Body of pancreas (tissue), 4 donors: ENCODE data around the gene MYH7B. TPM values are rescaled to one million over a fixed set of nuclear protein-coding genes. Genes with fewer than 3 reads are reported as not detected.

ENCODE experiments used
- ATAC-seq: fragments of 150-250 bp; one replicate; pipeline ENCODE4 v1.9.1; 2016
- DNase-seq, 4 donors: peaks; one replicate each; pipeline ENCODE4 v3.0.0-alpha.2; 2019
- H3K27ac ChIP-seq, 4 donors: fragments of 200-600 bp; sonication (generic); 1 replicate in 3 of 4; 2 replicates in 1 of 4; pipeline versions ENCODE4 v1.5.1 to v1.6.1; 2016 to 2019; ENCODE audit warnings: mild to moderate bottlenecking in 1 of 4, mixed read lengths in 1 of 4, moderate library complexity in 1 of 4
- H3K27me3 ChIP-seq, 2 donors: fragments of 200-600 bp; sonication (generic); one replicate each; pipeline ENCODE4 v1.6.0; 2016; ENCODE audit warnings: mild to moderate bottlenecking in 1 of 2
- H3K36me3 ChIP-seq, 2 donors: fragments of 200-600 bp; sonication (generic); replicated peaks in 1 of 2; 2 replicates each; pipeline ENCODE4 v1.5.1; 2016; ENCODE audit warnings: low read depth in 2 of 2; ENCODE audit not compliant: insufficient read depth in 1 of 2
- H3K4me1 ChIP-seq: fragments of 200-600 bp; sonication (generic); one replicate; pipeline ENCODE4 v1.6.0; 2016
- H3K4me3 ChIP-seq, 2 donors: fragments of 200-600 bp; sonication (generic); 1 replicate in 1 of 2; 2 replicates in 1 of 2; pipeline ENCODE4 v1.5.1; 2016 to 2019
- H3K9me3 ChIP-seq, 3 donors: fragments of 200-600 bp; sonication (generic); 1 replicate in 2 of 3; 2 replicates in 1 of 3; pipeline ENCODE4 v1.5.1; 2016
- CTCF ChIP-seq, 7 experiments: fragments of 450-650 bp in 4 of 7; fragments of 200-600 bp in 3 of 7; sonication (generic) in 3 of 7; IDR thresholded peaks; one replicate each; pipeline ENCODE4 v1.5.1; 2016 to 2019; ENCODE audit warnings: antibody characterized with exemption in 7 of 7
- POLR2A ChIP-seq, 3 donors: fragments of 450-650 bp; IDR thresholded peaks; one replicate each; pipeline ENCODE4 v1.6.1; 2016; ENCODE audit warnings: antibody characterized with exemption in 3 of 3, mild to moderate bottlenecking in 2 of 3
- WGBS, 2 donors: methylation state at CpG; one replicate each; pipeline ENCODE4 v1.1.5; 2017; 5-methylcytosine and 5-hydroxymethylcytosine counted together
- intact Hi-C: fragments of 100-400 bp; cut with DNase I; formaldehyde crosslinking; loops from one replicate; pipeline ENCODE4 v1.15.1; 2023
- total RNA-seq, 2 donors: library from RNA; depleted of rRNA; stranded (reverse); fragments of >200 nt; gene quantifications; one replicate each; pipeline ENCODE4 v1.1.0, GENCODE V29; 2016

Gene MYH7B
- total RNA-seq, 2 donors from 2014 or later, result 0.52 to 1.3 TPM

- intact Hi-C loops, result no loop called here
- peaks cover 0 to 22% of the 10 kb centered on the region in 2 donors for H3K36me3 ChIP-seq
- no peak for ATAC-seq
- no peaks in the 10 kb centered on the region for H3K27me3 ChIP-seq
- 97 to 100% methylated on average over 3 to 7 of the region's 7 CpGs for WGBS, 2 donors
- no peak overlapping the region for H3K4me3 ChIP-seq
- no peak for DNase-seq
- no peak overlapping the region for H3K27ac ChIP-seq
- no peaks in the 10 kb centered on the region for H3K4me1 ChIP-seq
- no peaks in the 10 kb centered on the region for H3K9me3 ChIP-seq
- no peak for TF ChIP-seq CTCF (IDR thresholded peaks at IDR 0.05)
- no peak for TF ChIP-seq POLR2A (IDR thresholded peaks at IDR 0.05)
Measured at GRCh38 chr20:34995696-34996095, 40.0 kb downstream of the MYH7B start.

GRCh38 chr20:34996243-34997028 is 40.8 kb downstream of the MYH7B start:
- intact Hi-C loops, result no loop called here
- H3K27me3 ChIP-seq, result no peaks in the 10 kb centered on the region
- no peak for TF ChIP-seq POLR2A (IDR thresholded peaks at IDR 0.05)
- no peak for TF ChIP-seq CTCF (IDR thresholded peaks at IDR 0.05)

GRCh38 chr20:34997131-34997561 is 41.5 kb downstream of the MYH7B start:
- ATAC-seq (no peak), DNase-seq (no peak)
- intact Hi-C loops, result no loop called here
- H3K9me3 ChIP-seq, result no peaks in the 10 kb centered on the region
- WGBS, 2 donors, result 77 to 93% methylated on average over 38 to 39 of the region's 39 CpGs
- no peaks in the 10 kb centered on the region for H3K27me3 ChIP-seq
- H3K4me3 ChIP-seq, result no peak overlapping the region
- H3K27ac ChIP-seq, result no peak overlapping the region
- TF ChIP-seq POLR2A (IDR thresholded peaks at IDR 0.05) (no peak), CTCF (IDR thresholded peaks at IDR 0.05) (no peak)
- H3K4me1 ChIP-seq, result no peaks in the 10 kb centered on the region
- peaks cover 0 to 33% of the 10 kb centered on the region in 2 donors for H3K36me3 ChIP-seq

More at GRCh38 chr20:34996243-34997028, 40.8 kb downstream of the MYH7B start:
- H3K4me1 ChIP-seq, result no peaks in the 10 kb centered on the region
- no peaks in the 10 kb centered on the region for H3K9me3 ChIP-seq
- H3K4me3 ChIP-seq, result no peak overlapping the region
- no peak for ATAC-seq
- WGBS, 2 donors, result 95 to 96% methylated on average over 18 to 23 of the region's 26 CpGs
- no peak overlapping the region for H3K27ac ChIP-seq
- DNase-seq, result no peak
- H3K36me3 ChIP-seq, result peaks cover 0 to 29% of the 10 kb centered on the region in 2 donors

GRCh38 chr20:34997774-34998173 is 42.1 kb downstream of the MYH7B start:
- H3K4me1 ChIP-seq, result no peaks in the 10 kb centered on the region
- TF ChIP-seq CTCF (IDR thresholded peaks at IDR 0.05) (no peak), POLR2A (IDR thresholded peaks at IDR 0.05) (no peak)
- no peak overlapping the region for H3K27ac ChIP-seq
- intact Hi-C loops, result no loop called here
- H3K9me3 ChIP-seq, result no peaks in the 10 kb centered on the region
- no peak for ATAC-seq
- no peaks in the 10 kb centered on the region for H3K27me3 ChIP-seq
- DNase-seq, result no peak
- peaks cover 3 to 36% of the 10 kb centered on the region in 2 donors for H3K36me3 ChIP-seq
- WGBS, 2 donors, result 94 to 98% methylated on average over 2 of the region's 2 CpGs
- no peak overlapping the region for H3K4me3 ChIP-seq
